ENCODE measurements around the gene SH3GL1.
A peak's percentile ranks its signal among the peaks of the same experiment; 100 is the strongest.

The SH3GL1 gene

GRCh38 chr19:4363571-4364304 is 36.6 kb downstream of the SH3GL1 start:
- H3K4me3 ChIP-seq (ENCODE audit: control insufficient read depth, low read depth, low read length), result no peak overlapping the region
- TF ChIP-seq, protein P1, sequence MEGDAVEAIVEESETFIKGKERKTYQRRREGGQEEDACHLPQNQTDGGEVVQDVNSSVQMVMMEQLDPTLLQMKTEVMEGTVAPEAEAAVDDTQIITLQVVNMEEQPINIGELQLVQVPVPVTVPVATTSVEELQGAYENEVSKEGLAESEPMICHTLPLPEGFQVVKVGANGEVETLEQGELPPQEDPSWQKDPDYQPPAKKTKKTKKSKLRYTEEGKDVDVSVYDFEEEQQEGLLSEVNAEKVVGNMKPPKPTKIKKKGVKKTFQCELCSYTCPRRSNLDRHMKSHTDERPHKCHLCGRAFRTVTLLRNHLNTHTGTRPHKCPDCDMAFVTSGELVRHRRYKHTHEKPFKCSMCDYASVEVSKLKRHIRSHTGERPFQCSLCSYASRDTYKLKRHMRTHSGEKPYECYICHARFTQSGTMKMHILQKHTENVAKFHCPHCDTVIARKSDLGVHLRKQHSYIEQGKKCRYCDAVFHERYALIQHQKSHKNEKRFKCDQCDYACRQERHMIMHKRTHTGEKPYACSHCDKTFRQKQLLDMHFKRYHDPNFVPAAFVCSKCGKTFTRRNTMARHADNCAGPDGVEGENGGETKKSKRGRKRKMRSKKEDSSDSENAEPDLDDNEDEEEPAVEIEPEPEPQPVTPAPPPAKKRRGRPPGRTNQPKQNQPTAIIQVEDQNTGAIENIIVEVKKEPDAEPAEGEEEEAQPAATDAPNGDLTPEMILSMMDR (conservative IDR thresholded peaks at IDR 0.05; ENCODE audit: control insufficient read depth, insufficient read depth, low read depth, low read length), result no peak
- no peak for DNase-seq (ENCODE audit: low read depth)

- TF ChIP-seq, protein P1 (conservative IDR thresholded peaks at IDR 0.05; ENCODE audit: control insufficient read depth, insufficient read depth, low read depth, low read length), result peak; percentile 9
- H3K4me3 ChIP-seq (ENCODE audit: control insufficient read depth, low read depth, low read length), result no peak overlapping the region
- peak; percentile 16 for DNase-seq (ENCODE audit: low read depth)
Measured at GRCh38 chr19:4362831-4363545, 37.4 kb downstream of the SH3GL1 start.

DNA sequence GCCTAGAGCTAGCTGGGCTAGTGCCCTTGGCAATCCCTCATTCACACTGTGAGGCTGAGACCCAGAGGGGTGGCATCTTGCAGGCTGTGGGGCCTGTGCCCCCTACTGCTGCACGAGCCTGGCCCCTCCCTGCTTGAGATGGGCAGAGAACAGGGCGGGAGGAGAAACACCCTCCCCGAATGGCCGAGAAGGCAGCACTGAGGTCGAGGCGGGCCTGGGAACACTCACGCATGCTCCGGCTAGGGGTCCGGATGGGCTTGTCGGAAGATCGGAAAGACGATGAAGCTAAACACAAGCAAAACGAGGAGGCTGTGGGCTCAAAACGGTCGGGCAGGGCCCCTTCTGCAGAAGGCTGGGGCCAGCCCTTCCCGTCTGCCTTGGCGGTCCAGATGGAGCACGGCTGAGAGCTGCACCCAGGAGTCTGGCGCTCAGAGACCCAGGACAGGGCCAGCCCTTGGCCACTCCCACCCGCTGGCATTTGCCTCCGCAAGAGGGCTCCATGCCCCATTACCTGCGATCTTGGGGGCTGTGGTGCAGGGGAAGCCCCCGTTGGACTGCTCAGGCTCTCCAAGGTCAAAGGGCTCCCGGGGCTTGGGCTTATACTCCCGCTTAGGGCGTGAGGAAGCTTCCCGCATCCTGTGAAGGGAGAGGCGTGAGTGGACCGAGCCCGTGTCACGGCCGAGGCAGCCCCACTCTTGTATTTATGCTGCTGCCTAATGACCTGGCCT is 38.1 kb downstream of the SH3GL1 start:
- TF ChIP-seq, protein P1 (conservative IDR thresholded peaks at IDR 0.05; ENCODE audit: control insufficient read depth, insufficient read depth, low read depth, low read length), result no peak
- H3K4me3 ChIP-seq (ENCODE audit: control insufficient read depth, low read depth, low read length), result no peak overlapping the region

DNA sequence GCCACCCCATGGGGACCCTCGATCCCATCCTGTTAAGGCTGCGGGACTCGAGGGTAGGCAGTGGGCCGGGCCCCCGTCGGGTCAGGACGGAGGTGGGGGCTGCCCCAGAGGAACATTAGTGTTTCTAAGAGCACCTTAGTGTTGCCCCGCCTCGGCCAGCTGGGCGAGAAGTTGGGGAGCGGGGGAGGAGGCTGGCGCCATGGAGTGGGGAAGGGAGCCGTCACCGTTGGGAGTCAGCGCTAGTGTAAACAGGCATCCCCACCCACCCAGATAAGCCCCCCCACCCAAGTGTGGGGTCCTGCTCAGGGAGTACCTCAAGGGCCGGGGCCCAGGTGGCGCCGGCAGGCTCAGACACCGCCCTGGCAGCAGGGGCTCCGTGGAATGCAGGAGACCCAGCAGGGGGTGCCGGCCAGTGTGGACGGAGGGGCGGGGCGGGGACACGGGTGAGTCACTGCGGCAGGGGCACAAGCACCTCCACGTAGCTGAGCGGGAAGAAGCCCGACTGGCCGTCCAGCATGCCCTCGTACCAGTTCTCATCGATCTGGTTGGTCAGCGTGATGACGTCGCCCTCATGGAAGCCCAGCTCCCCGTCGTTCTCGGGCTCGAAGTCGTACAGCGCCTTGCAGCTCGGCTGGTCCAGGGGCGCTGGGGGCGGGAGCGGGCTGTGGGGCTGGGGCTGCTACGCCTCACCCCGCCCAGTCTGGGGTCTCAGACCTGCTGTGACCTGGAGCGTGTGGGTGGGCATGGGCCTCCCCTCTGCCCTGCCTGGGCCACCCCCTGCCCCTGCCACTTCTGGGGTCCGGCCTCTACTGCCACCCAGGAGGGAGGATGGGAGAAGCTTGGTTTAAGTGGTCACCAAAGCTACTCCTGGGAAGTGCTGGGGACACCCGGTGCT is 38.9 kb downstream of the SH3GL1 start:
- no peak for DNase-seq (ENCODE audit: low read depth)
- TF ChIP-seq, protein P1 (conservative IDR thresholded peaks at IDR 0.05; ENCODE audit: control insufficient read depth, insufficient read depth, low read depth, low read length), result no peak
- no peak overlapping the region for H3K4me3 ChIP-seq (ENCODE audit: control insufficient read depth, low read depth, low read length)

More for the DNA sequence above, 38.1 kb downstream of the SH3GL1 start:
- DNase-seq (ENCODE audit: low read depth), result no peak

GRCh38 chr19:4360641-4361151 is 39.7 kb downstream of the SH3GL1 start:
- no peak for DNase-seq (ENCODE audit: low read depth)
- TF ChIP-seq, protein P1 (conservative IDR thresholded peaks at IDR 0.05; ENCODE audit: control insufficient read depth, insufficient read depth, low read depth, low read length), result no peak
- H3K4me3 ChIP-seq (ENCODE audit: control insufficient read depth, low read depth, low read length), result no peak overlapping the region

All from fibroblast of mammary gland (primary cell).